NCI-H1105 treated with DMSO at 0.1 percent for 48 hours (cell line): Measurements from ENCODE around the gene FREM2.
A peak's percentile ranks its signal among the peaks of the same experiment; 100 is the strongest.

Experiments used
- DNase-seq: peaks from one replicate; lab custom pipeline; 2025; lab: John Stamatoyannopoulos, UW

The FREM2 gene

GRCh38 chr13:38763446-38764381, 76.8 kb downstream of the FREM2 start:
- DNase-seq: peak; percentile 78

- no peak for DNase-seq
These were observed 79.9 kb downstream of the FREM2 start for GRCh38 chr13:38766799-38767198.

GRCh38 chr13:38767506-38768265, 80.8 kb downstream of the FREM2 start:
- no peak for DNase-seq

- no peak for DNase-seq
These were observed 82.6 kb downstream of the FREM2 start for GRCh38 chr13:38769526-38769925.

- no peak for DNase-seq
These were observed 88.2 kb downstream of the FREM2 start for GRCh38 chr13:38775085-38775484.

GRCh38 chr13:38777347-38778119, 90.7 kb downstream of the FREM2 start:
- no peak for DNase-seq

- no peak for DNase-seq
These were observed 94.7 kb downstream of the FREM2 start for GRCh38 chr13:38781539-38781938.

GRCh38 chr13:38784036-38784880, 97.4 kb downstream of the FREM2 start:
- peak; percentile 18 for DNase-seq

- DNase-seq: no peak
These were observed 98.2 kb downstream of the FREM2 start for GRCh38 chr13:38785042-38785441.

- DNase-seq: no peak
These were observed 98.6 kb downstream of the FREM2 start for GRCh38 chr13:38785490-38785889.

GRCh38 chr13:38787550-38787949, 100.7 kb downstream of the FREM2 start:
- DNase-seq: no peak

GRCh38 chr13:38796890-38797289, 110.0 kb downstream of the FREM2 start:
- DNase-seq: no peak

- DNase-seq: no peak
These were observed 116.7 kb downstream of the FREM2 start for GRCh38 chr13:38803531-38803930.

- DNase-seq: no peak
These were observed 117.2 kb downstream of the FREM2 start for GRCh38 chr13:38804061-38804460.

GRCh38 chr13:38804536-38804935, 117.7 kb downstream of the FREM2 start:
- DNase-seq: no peak

- no peak for DNase-seq
These were observed 127.5 kb downstream of the FREM2 start for GRCh38 chr13:38814331-38814730.

GRCh38 chr13:38819053-38819452, 132.2 kb downstream of the FREM2 start:
- peak; percentile 53 for DNase-seq

GRCh38 chr13:38819596-38819995, 132.7 kb downstream of the FREM2 start:
- DNase-seq: no peak

GRCh38 chr13:38821770-38822551, 135.1 kb downstream of the FREM2 start:
- no peak for DNase-seq

GRCh38 chr13:38824342-38824741, 137.5 kb downstream of the FREM2 start:
- no peak for DNase-seq
